ENCODE results near the gene GLI1.

Gene GLI1

DNA sequence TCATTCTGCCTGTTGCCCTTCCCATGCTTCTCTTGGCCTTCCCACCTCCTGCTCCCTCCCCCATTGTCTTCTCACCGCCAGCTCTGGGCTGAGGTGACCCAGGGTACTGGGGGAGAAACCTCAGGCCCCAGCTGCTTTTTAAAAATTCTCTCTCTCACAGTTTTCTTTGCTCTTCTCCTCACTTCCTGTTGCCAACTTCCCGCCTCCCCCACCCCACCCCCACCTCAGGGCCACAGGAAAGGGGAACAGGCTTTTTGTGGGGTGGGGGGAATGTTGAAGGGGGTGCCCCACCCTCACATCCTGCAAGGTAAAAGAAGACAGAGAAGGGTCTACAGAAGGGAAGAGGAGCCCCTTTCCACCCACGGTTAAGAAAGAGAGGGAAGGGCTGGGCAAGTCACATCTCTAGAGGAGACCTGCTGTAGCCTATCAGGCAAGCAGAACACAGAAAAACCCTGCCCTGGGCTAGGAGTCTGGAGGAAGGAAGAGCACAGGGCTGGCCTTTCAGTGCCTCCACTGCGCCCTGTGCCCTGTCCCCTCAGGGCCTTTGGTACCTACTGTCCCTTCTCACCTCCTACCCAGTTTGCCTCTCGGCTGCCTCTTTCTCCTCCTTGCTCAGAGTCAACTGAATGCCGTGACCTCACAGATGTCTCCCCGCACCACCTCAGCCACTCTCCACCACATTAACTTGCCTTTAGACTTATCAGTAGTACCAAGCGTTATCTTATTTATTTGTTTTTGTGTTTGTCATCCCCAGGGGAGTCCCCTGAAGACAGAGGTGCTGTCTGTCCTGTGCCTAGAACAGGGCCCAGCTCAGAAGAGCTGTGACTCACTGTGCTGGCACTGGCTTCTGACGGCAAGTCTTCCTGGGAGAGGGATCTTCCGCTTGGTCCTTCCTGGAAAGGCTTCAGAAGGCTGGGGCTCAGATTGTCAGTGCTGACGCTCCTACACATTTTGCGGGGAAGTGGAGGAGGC lies 18.4 kb downstream of the GLI1 start:
- no peaks in the 10 kb centered on the region; the same call in 1 of the 2 replicates for H3K36me3 ChIP-seq (ENCODE audit: insufficient read depth, low read length)
- no peaks in the 10 kb centered on the region for H3F3A ChIP-seq (ENCODE audit: insufficient read depth, low read length)
- peak overlapping the region; percentile 57 for H3K4me3 ChIP-seq (ENCODE audit: low read depth, low read length, poor library complexity, severe bottlenecking)
- no peaks in the 10 kb centered on the region for H3K27me3 ChIP-seq (ENCODE audit: insufficient read depth, low read length)
- no peaks in the 10 kb centered on the region for H3K79me2 ChIP-seq (ENCODE audit: insufficient read depth, low read length)
- H3K9me3 ChIP-seq (ENCODE audit: low read length) = no peaks in the 10 kb centered on the region
- peaks cover 51% of the 10 kb centered on the region for H3K4me1 ChIP-seq (ENCODE audit: insufficient read depth, low read length, severe bottlenecking)
- no peaks in the 10 kb centered on the region for H4K20me1 ChIP-seq (ENCODE audit: insufficient read depth, low read length)
- no peak overlapping the region for H2AFZ ChIP-seq (ENCODE audit: low read length)
- peak overlapping the region; percentile 65 for H3K9ac ChIP-seq (ENCODE audit: low read length)
- H3K27ac ChIP-seq (ENCODE audit: low read depth, low read length, poor library complexity, severe bottlenecking) = peak overlapping the region; percentile 88
- H3K4me2 ChIP-seq (ENCODE audit: low read length) = peak overlapping the region; percentile 74
- no peaks in the 10 kb centered on the region for H3K9me2 ChIP-seq (ENCODE audit: low read depth, low read length)
- TF ChIP-seq CTCF (IDR thresholded peaks at IDR 0.05; ENCODE audit: low read length) = no peak
- TF ChIP-seq EZH2 (IDR thresholded peaks at IDR 0.05; ENCODE audit: borderline replicate concordance, low read length) = no peak

GRCh38 chr12:57479043-57479375 lies 19.4 kb downstream of the GLI1 start:
- Histone ChIP-seq H2AFZ (ENCODE audit: low read length) (no peak overlapping the region), H3K4me1 (ENCODE audit: insufficient read depth, low read length, severe bottlenecking) (peaks cover 51% of the 10 kb centered on the region), H3F3A (ENCODE audit: insufficient read depth, low read length) (no peaks in the 10 kb centered on the region), H4K20me1 (ENCODE audit: insufficient read depth, low read length) (no peaks in the 10 kb centered on the region), H3K9me2 (ENCODE audit: low read depth, low read length) (no peaks in the 10 kb centered on the region), H3K36me3 (ENCODE audit: insufficient read depth, low read length) (no peaks in the 10 kb centered on the region), H3K4me2 (ENCODE audit: low read length) (peak overlapping the region; percentile 74), H3K27me3 (ENCODE audit: insufficient read depth, low read length) (no peaks in the 10 kb centered on the region), H3K27ac (ENCODE audit: low read depth, low read length, poor library complexity, severe bottlenecking) (peak overlapping the region; percentile 88), H3K9me3 (ENCODE audit: low read length) (no peaks in the 10 kb centered on the region), H3K79me2 (ENCODE audit: insufficient read depth, low read length) (no peaks in the 10 kb centered on the region), H3K9ac (ENCODE audit: low read length) (peak overlapping the region; percentile 65), H3K4me3 (ENCODE audit: low read depth, low read length, poor library complexity, severe bottlenecking) (peak overlapping the region; percentile 57)
- TF ChIP-seq CTCF (IDR thresholded peaks at IDR 0.05; ENCODE audit: low read length) = peak; percentile 38; the same call in 1 of the 2 replicates
- no peak for TF ChIP-seq EZH2 (IDR thresholded peaks at IDR 0.05; ENCODE audit: borderline replicate concordance, low read length)

DNA sequence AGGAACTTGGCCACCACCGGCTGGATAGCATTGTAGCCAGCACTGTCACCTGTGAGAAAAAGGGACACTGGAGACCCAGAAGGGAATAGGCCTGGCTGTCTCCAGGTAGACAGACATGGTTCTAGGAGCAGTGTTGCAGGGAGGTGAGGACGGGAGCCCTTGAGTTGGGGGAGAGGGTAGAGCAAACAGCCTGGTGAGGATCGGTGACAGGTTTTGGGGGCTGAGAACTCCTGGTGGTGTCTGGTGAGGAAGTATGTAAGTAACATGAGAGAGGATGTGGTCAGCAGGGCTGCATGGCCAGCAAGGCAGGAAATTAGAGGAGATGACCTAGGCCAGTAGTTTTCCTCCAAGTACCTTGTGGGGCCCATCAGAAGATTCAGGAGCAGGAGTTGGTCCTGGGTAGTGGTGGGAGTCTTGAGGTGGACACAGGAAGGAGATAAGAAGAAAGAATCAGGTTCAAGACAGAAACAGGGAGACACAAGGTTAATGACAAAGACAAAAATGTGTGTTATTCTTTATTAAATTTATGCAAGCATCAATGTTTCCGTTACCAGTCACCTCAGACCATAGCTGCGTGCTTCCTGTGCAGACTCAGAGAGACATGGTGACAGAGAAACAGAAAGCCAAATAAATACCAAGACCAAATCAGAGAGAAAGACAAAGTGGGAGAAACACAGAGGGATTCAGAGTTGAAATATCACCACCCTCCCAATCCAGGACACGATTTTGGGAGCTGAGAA lies 20.0 kb downstream of the GLI1 start, which contains the start of gene ARHGAP9:
TSS of gene ARHGAP9 (minus strand) at position 491 of the 740 bp plus-strand sequence. CDS start at position 31, 460 bp downstream.
- peak within 1 kb of the TSS; percentile 65 for H3K9ac ChIP-seq (ENCODE audit: low read length)
- no peaks in the 10 kb centered on the region for H3K36me3 ChIP-seq (ENCODE audit: insufficient read depth, low read length)
- no peaks in the 10 kb centered on the region for H3K9me2 ChIP-seq (ENCODE audit: low read depth, low read length)
- H3K4me1 ChIP-seq (ENCODE audit: insufficient read depth, low read length, severe bottlenecking) = peaks cover 51% of the 10 kb centered on the region
- peak within 1 kb of the TSS; percentile 57 for H3K4me3 ChIP-seq (ENCODE audit: low read depth, low read length, poor library complexity, severe bottlenecking)
- no peaks in the 10 kb centered on the region for H3K79me2 ChIP-seq (ENCODE audit: insufficient read depth, low read length)
- H3K9me3 ChIP-seq (ENCODE audit: low read length) = no peaks in the 10 kb centered on the region
- H3K27ac ChIP-seq (ENCODE audit: low read depth, low read length, poor library complexity, severe bottlenecking) = peak within 1 kb of the TSS; percentile 88
- no peaks in the 10 kb centered on the region for H3F3A ChIP-seq (ENCODE audit: insufficient read depth, low read length)
- H2AFZ ChIP-seq (ENCODE audit: low read length) = no peak within 1 kb of the TSS
- peak within 1 kb of the TSS; percentile 74 for H3K4me2 ChIP-seq (ENCODE audit: low read length)
- TF ChIP-seq CTCF (IDR thresholded peaks at IDR 0.05; ENCODE audit: low read length) (no peak), EZH2 (IDR thresholded peaks at IDR 0.05; ENCODE audit: borderline replicate concordance, low read length) (no peak)
- no peaks in the 10 kb centered on the region for H3K27me3 ChIP-seq (ENCODE audit: insufficient read depth, low read length)
- H4K20me1 ChIP-seq (ENCODE audit: insufficient read depth, low read length) = no peaks in the 10 kb centered on the region
